Smooth muscle cell of the brain vasculature (primary cell): ENCODE data around the gene FMN2.

Experiments
- DNase-seq: peaks from one replicate; pipeline ENCODE4 v3.0.0-alpha.2; 2012; ENCODE audit warnings: low read depth, low spot score

The FMN2 gene

GRCh38 chr1:240098534-240098933 is 6.9 kb downstream of the FMN2 start:
- no peak for DNase-seq

GRCh38 chr1:240099329-240099728 is 7.6 kb downstream of the FMN2 start:
- DNase-seq: no peak

- no peak for DNase-seq
These were observed 8.1 kb downstream of the FMN2 start for GRCh38 chr1:240099748-240100147.

GRCh38 chr1:240100371-240100934 is 8.8 kb downstream of the FMN2 start:
- DNase-seq: no peak

- no peak for DNase-seq
These were observed 9.6 kb downstream of the FMN2 start for GRCh38 chr1:240101306-240101705.

- no peak for DNase-seq
These were observed 10.1 kb downstream of the FMN2 start for GRCh38 chr1:240101737-240102136.

GRCh38 chr1:240104672-240105071 is 13.0 kb downstream of the FMN2 start:
- DNase-seq: no peak

- no peak for DNase-seq
These were observed 15.5 kb downstream of the FMN2 start for GRCh38 chr1:240107058-240107684.

- no peak for DNase-seq
These were observed 17.4 kb downstream of the FMN2 start for GRCh38 chr1:240109130-240109529.

- DNase-seq: no peak
These were observed 18.4 kb downstream of the FMN2 start for GRCh38 chr1:240109920-240110636.

GRCh38 chr1:240111558-240111957 is 19.9 kb downstream of the FMN2 start:
- no peak for DNase-seq

GRCh38 chr1:240114222-240114621 is 22.5 kb downstream of the FMN2 start:
- DNase-seq: no peak

- no peak for DNase-seq
These were observed 24.1 kb downstream of the FMN2 start for GRCh38 chr1:240115831-240116230.

- no peak for DNase-seq
These were observed 25.4 kb downstream of the FMN2 start for GRCh38 chr1:240116831-240117769.

GRCh38 chr1:240117930-240118329 is 26.2 kb downstream of the FMN2 start:
- DNase-seq: no peak

GRCh38 chr1:240122639-240123613 is 31.2 kb downstream of the FMN2 start:
- DNase-seq: no peak

- DNase-seq: no peak
These were observed 35.1 kb downstream of the FMN2 start for GRCh38 chr1:240126821-240127220.

- no peak for DNase-seq
These were observed 36.7 kb downstream of the FMN2 start for GRCh38 chr1:240128366-240128765.

- DNase-seq: no peak
These were observed 42.4 kb downstream of the FMN2 start for GRCh38 chr1:240134113-240134512.

- DNase-seq: no peak
These were observed 42.9 kb downstream of the FMN2 start for GRCh38 chr1:240134596-240134995.

- DNase-seq: no peak
These were observed 44.7 kb downstream of the FMN2 start for GRCh38 chr1:240136402-240136801.
